Ectodermal cell (in vitro differentiated cells): ENCODE data around the gene NXT2.
A peak's percentile ranks its signal among the peaks of the same experiment; 100 is the strongest.
"Not testable (repeated sequence)": the region's sequence is repeated elsewhere in the genome, so short reads cannot be mapped to it uniquely, and the experiment has no call there.

Experiments used
- H3K27ac ChIP-seq: 2 replicates; pipeline ENCODE4 v1.7.0; 2013; ENCODE audit warnings: mild to moderate bottlenecking, low read depth, low read length; ENCODE audit not compliant: insufficient read depth, poor library complexity, severe bottlenecking
- H3K27me3 ChIP-seq: 2 replicates; pipeline ENCODE4 v1.7.0; 2013; ENCODE audit warnings: mild to moderate bottlenecking, low read length; ENCODE audit not compliant: insufficient read depth, control insufficient read depth, poor library complexity, severe bottlenecking
- H3K36me3 ChIP-seq: one replicate; pipeline ENCODE4 v1.7.0; 2013; ENCODE audit warnings: low read length; ENCODE audit not compliant: control insufficient read depth, insufficient read depth
- H3K4me1 ChIP-seq: one replicate; pipeline ENCODE4 v1.7.0; 2013; ENCODE audit warnings: low read length; ENCODE audit not compliant: control insufficient read depth, insufficient read depth
- H3K4me3 ChIP-seq: 2 replicates; pipeline ENCODE4 v1.7.0; 2013; ENCODE audit warnings: low read depth, low read length, control low read depth; ENCODE audit not compliant: insufficient read depth
- H3K9me3 ChIP-seq: 2 replicates; pipeline ENCODE4 v1.7.0; 2013; ENCODE audit warnings: mild to moderate bottlenecking, low read length, moderate library complexity; ENCODE audit not compliant: control insufficient read depth
- WGBS, 2 experiments: methylation state at CpG; one replicate each; pipeline ENCODE4 v1.1.7; 2013; ENCODE audit warnings: missing lambda C conversion rate in 2 of 2; 5-methylcytosine and 5-hydroxymethylcytosine counted together

NXT2 gene

GRCh38 chrX:109534933-109535332 is 1.7 kb upstream of the NXT2 start:
- Histone ChIP-seq H3K4me3 (no peak overlapping the region), H3K36me3 (no peaks in the 10 kb centered on the region), H3K9me3 (no peaks in the 10 kb centered on the region), H3K4me1 (no peaks in the 10 kb centered on the region), H3K27ac (no peak overlapping the region), H3K27me3 (peaks cover 26% of the 10 kb centered on the region)
- 88 to 89% methylated on average over 10 of the region's 10 CpGs for WGBS, 2 experiments

- no peak overlapping the region for H3K4me3 ChIP-seq
- 89 to 95% methylated on average over 8 of the region's 8 CpGs for WGBS, 2 experiments
- H3K27ac ChIP-seq: no peak overlapping the region
- H3K9me3 ChIP-seq: no peaks in the 10 kb centered on the region
- H3K4me1 ChIP-seq: no peaks in the 10 kb centered on the region
- no peaks in the 10 kb centered on the region for H3K36me3 ChIP-seq
- H3K27me3 ChIP-seq: peaks cover 26% of the 10 kb centered on the region
Measured at GRCh38 chrX:109535578-109535977, 1.1 kb upstream of the NXT2 start.

GRCh38 chrX:109537324-109537665 is 651 bp downstream of the NXT2 start:
- Histone ChIP-seq H3K27me3 (peaks cover 17% of the 10 kb centered on the region), H3K4me1 (no peaks in the 10 kb centered on the region), H3K9me3 (no peaks in the 10 kb centered on the region), H3K27ac (no peak overlapping the region), H3K36me3 (no peaks in the 10 kb centered on the region), H3K4me3 (peak overlapping the region; percentile 61)
- WGBS, 2 experiments: 2 to 4% methylated on average over 9 to 10 of the region's 10 CpGs

GRCh38 chrX:109539007-109539406 is 2.4 kb downstream of the NXT2 start:
- not testable (repeated sequence) for H3K4me3 ChIP-seq, H3K27ac ChIP-seq, H3K36me3 ChIP-seq, H3K9me3 ChIP-seq, H3K27me3 ChIP-seq, H3K4me1 ChIP-seq

- Histone ChIP-seq H3K36me3 (no peaks in the 10 kb centered on the region), H3K27ac (no peak overlapping the region), H3K27me3 (no peaks in the 10 kb centered on the region), H3K4me1 (no peaks in the 10 kb centered on the region), H3K9me3 (no peaks in the 10 kb centered on the region), H3K4me3 (no peak overlapping the region)
- WGBS, 2 experiments: 89% methylated on average over 1 of the region's 1 CpG; no CpG with 5 or more reads in 1 of the 2 experiments
Measured at GRCh38 chrX:109553862-109554261, 17.2 kb downstream of the NXT2 start.

GRCh38 chrX:109576083-109576482 is 39.4 kb downstream of the NXT2 start:
- H3K36me3 ChIP-seq, H3K27ac ChIP-seq, H3K4me3 ChIP-seq, H3K27me3 ChIP-seq, H3K4me1 ChIP-seq, H3K9me3 ChIP-seq: not testable (repeated sequence)
- 83 to 87% methylated on average over 1 to 4 of the region's 4 CpGs for WGBS, 2 experiments

- H3K27me3 ChIP-seq: no peaks in the 10 kb centered on the region
- H3K27ac ChIP-seq: no peak overlapping the region
- H3K4me3 ChIP-seq: no peak overlapping the region
- H3K9me3 ChIP-seq: no peaks in the 10 kb centered on the region
- H3K36me3 ChIP-seq: no peaks in the 10 kb centered on the region
- H3K4me1 ChIP-seq: no peaks in the 10 kb centered on the region
- 76 to 100% methylated on average over 2 of the region's 2 CpGs for WGBS, 2 experiments
Measured at GRCh38 chrX:109577055-109577454, 40.4 kb downstream of the NXT2 start.

GRCh38 chrX:109578916-109579315 is 42.3 kb downstream of the NXT2 start:
- Histone ChIP-seq H3K9me3 (no peaks in the 10 kb centered on the region), H3K4me1 (no peaks in the 10 kb centered on the region), H3K36me3 (no peaks in the 10 kb centered on the region), H3K27me3 (no peaks in the 10 kb centered on the region), H3K27ac (no peak overlapping the region), H3K4me3 (no peak overlapping the region)
- 73 to 100% methylated on average over 1 of the region's 1 CpG for WGBS, 2 experiments

GRCh38 chrX:109585488-109585887 is 48.8 kb downstream of the NXT2 start:
- no peaks in the 10 kb centered on the region for H3K27me3 ChIP-seq
- H3K9me3 ChIP-seq: no peaks in the 10 kb centered on the region
- 95 to 96% methylated on average over 7 of the region's 7 CpGs for WGBS, 2 experiments
- no peaks in the 10 kb centered on the region for H3K36me3 ChIP-seq
- no peak overlapping the region for H3K27ac ChIP-seq
- no peak overlapping the region for H3K4me3 ChIP-seq
- no peaks in the 10 kb centered on the region for H3K4me1 ChIP-seq

- Histone ChIP-seq H3K4me3 (no peak overlapping the region), H3K9me3 (no peaks in the 10 kb centered on the region), H3K27ac (no peak overlapping the region), H3K4me1 (no peaks in the 10 kb centered on the region), H3K36me3 (no peaks in the 10 kb centered on the region), H3K27me3 (no peaks in the 10 kb centered on the region)
- 92 to 100% methylated on average over 3 to 4 of the region's 4 CpGs for WGBS, 2 experiments
Measured at GRCh38 chrX:109590176-109590575, 53.5 kb downstream of the NXT2 start.
